WTC11 (cell line): ENCODE measurements around the gene SLC9A6.

ENCODE experiments used
- ATF2 ChIP-seq: sonication (generic); formaldehyde crosslinking; IDR thresholded peaks from 2 replicates; pipeline ENCODE4 v1.8.1; 2022; ENCODE audit warnings: low read depth, missing genetic modification reagents, borderline replicate concordance
- CTCF ChIP-seq: fragments of 200-600 bp; IDR thresholded peaks from 2 replicates; pipeline ENCODE4 v1.8.0; 2022; ENCODE audit warnings: antibody characterized with exemption
- HMGA2 ChIP-seq: fragments of 250-450 bp; sonication (Bioruptor Pico); IDR thresholded peaks from 2 replicates; pipeline ENCODE4 v1.4.0; 2021; ENCODE audit warnings: mild to moderate bottlenecking, moderate library complexity
- KAT7 ChIP-seq: sonication (generic); formaldehyde crosslinking; IDR thresholded peaks from 2 replicates; pipeline ENCODE4 v1.8.1; 2023; ENCODE audit warnings: missing genetic modification reagents, mild to moderate bottlenecking, borderline replicate concordance
- MXD4 ChIP-seq: fragments of 250-450 bp; sonication (Bioruptor Pico); IDR thresholded peaks from 2 replicates; pipeline ENCODE4 v1.8.0; 2021; ENCODE audit warnings: mild to moderate bottlenecking, moderate library complexity, borderline replicate concordance
- NFYB ChIP-seq: sonication (generic); formaldehyde crosslinking; conservative IDR thresholded peaks from 2 replicates; pipeline ENCODE4 v1.8.0; 2022; ENCODE audit warnings: low read depth, missing genetic modification reagents
- NR2C2 ChIP-seq: sonication (generic); formaldehyde crosslinking; IDR thresholded peaks from 2 replicates; pipeline ENCODE4 v1.8.0; 2022; ENCODE audit warnings: mild to moderate bottlenecking, missing genetic modification reagents
- ZMAT4 ChIP-seq: fragments of 250-450 bp; sonication (Bioruptor Pico); IDR thresholded peaks from 2 replicates; pipeline ENCODE4 v1.9.0; 2021; ENCODE audit warnings: mild to moderate bottlenecking
- TF ChIP-seq, protein P1 (sequence below): sonication (generic); formaldehyde crosslinking; IDR thresholded peaks from 2 replicates; pipeline ENCODE4 v1.8.0; 2022; ENCODE audit warnings: mild to moderate bottlenecking, missing genetic modification reagents
- TF ChIP-seq, protein P2 (sequence below): sonication (generic); formaldehyde crosslinking; IDR thresholded peaks from 2 replicates; pipeline ENCODE4 v1.8.0; 2022; ENCODE audit warnings: mild to moderate bottlenecking, missing genetic modification reagents
- TF ChIP-seq, protein P3 (sequence below): sonication (generic); formaldehyde crosslinking; IDR thresholded peaks from 2 replicates; pipeline ENCODE4 v1.8.1; 2022; ENCODE audit warnings: missing genetic modification reagents, borderline replicate concordance
- TF ChIP-seq, protein P4 (sequence below): sonication (generic); formaldehyde crosslinking; IDR thresholded peaks from 2 replicates; pipeline ENCODE4 v1.8.0; 2022; ENCODE audit warnings: mild to moderate bottlenecking, missing genetic modification reagents
- TF ChIP-seq, protein P5 (sequence below): sonication (generic); formaldehyde crosslinking; conservative IDR thresholded peaks from 2 replicates; pipeline ENCODE4 v1.8.1; 2022; ENCODE audit warnings: mild to moderate bottlenecking, missing genetic modification reagents

DNA sequence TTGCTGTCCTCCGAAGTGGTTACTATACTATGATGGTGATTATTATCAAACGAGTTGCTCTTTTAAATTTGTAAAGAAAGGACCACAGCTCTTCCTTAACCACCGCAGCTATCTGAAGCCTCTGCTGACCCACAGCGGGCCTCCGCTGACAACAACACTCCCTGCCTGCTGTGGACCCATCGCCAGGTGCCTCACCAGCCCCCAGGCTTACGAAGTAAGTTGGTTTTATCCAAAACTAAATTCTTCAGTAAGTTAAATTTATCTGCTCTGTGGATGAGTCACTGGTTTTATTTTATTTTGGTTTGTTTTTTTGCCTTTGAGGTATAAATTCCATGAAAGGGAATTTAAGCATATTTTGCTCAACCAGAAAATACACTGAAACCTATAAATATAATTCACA is 54.7 kb downstream of the SLC9A6 start:
- TF ChIP-seq, protein P1, sequence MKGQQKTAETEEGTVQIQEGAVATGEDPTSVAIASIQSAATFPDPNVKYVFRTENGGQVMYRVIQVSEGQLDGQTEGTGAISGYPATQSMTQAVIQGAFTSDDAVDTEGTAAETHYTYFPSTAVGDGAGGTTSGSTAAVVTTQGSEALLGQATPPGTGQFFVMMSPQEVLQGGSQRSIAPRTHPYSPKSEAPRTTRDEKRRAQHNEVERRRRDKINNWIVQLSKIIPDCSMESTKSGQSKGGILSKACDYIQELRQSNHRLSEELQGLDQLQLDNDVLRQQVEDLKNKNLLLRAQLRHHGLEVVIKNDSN (CRISPR knock-in tag), result no peak
- no peak for TF ChIP-seq CTCF
- TF ChIP-seq, protein P2, sequence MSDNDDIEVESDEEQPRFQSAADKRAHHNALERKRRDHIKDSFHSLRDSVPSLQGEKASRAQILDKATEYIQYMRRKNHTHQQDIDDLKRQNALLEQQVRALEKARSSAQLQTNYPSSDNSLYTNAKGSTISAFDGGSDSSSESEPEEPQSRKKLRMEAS (CRISPR knock-in tag), result no peak
- TF ChIP-seq, protein P3, sequence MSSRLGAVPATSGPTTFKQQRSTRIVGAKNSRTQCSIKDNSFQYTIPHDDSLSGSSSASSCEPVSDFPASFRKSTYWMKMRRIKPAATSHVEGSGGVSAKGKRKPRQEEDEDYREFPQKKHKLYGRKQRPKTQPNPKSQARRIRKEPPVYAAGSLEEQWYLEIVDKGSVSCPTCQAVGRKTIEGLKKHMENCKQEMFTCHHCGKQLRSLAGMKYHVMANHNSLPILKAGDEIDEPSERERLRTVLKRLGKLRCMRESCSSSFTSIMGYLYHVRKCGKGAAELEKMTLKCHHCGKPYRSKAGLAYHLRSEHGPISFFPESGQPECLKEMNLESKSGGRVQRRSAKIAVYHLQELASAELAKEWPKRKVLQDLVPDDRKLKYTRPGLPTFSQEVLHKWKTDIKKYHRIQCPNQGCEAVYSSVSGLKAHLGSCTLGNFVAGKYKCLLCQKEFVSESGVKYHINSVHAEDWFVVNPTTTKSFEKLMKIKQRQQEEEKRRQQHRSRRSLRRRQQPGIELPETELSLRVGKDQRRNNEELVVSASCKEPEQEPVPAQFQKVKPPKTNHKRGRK (CRISPR knock-in tag), result no peak
- no peak for TF ChIP-seq ZMAT4 (CRISPR knock-in tag)
- TF ChIP-seq, protein P4, sequence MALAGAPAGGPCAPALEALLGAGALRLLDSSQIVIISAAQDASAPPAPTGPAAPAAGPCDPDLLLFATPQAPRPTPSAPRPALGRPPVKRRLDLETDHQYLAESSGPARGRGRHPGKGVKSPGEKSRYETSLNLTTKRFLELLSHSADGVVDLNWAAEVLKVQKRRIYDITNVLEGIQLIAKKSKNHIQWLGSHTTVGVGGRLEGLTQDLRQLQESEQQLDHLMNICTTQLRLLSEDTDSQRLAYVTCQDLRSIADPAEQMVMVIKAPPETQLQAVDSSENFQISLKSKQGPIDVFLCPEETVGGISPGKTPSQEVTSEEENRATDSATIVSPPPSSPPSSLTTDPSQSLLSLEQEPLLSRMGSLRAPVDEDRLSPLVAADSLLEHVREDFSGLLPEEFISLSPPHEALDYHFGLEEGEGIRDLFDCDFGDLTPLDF (CRISPR knock-in tag), result no peak
- TF ChIP-seq KAT7 (CRISPR knock-in tag), result no peak
- TF ChIP-seq MXD4 (CRISPR knock-in tag), result no peak
- no peak for TF ChIP-seq NFYB (CRISPR knock-in tag)
- no peak for TF ChIP-seq HMGA2
- no peak for TF ChIP-seq ATF2 (CRISPR knock-in tag)
- TF ChIP-seq, protein P5, sequence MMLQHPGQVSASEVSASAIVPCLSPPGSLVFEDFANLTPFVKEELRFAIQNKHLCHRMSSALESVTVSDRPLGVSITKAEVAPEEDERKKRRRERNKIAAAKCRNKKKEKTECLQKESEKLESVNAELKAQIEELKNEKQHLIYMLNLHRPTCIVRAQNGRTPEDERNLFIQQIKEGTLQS (CRISPR knock-in tag), result no peak
- TF ChIP-seq NR2C2 (CRISPR knock-in tag), result no peak
